Neural cell (in vitro differentiated cells): ENCODE results near the gene WDR81.

Experiments used
- EP300 ChIP-seq: fragments of 450-650 bp; conservative IDR thresholded peaks from 2 replicates; pipeline ENCODE4 v1.6.1; 2014; ENCODE audit warnings: antibody characterized with exemption, mild to moderate bottlenecking, moderate library complexity; ENCODE audit not compliant: poor library complexity, severe bottlenecking
- POLR2AphosphoS5 ChIP-seq: IDR thresholded peaks from 2 replicates; pipeline ENCODE4 v1.6.1; 2012
- RAD21 ChIP-seq: fragments of 450-650 bp; conservative IDR thresholded peaks from 2 replicates; pipeline ENCODE4 v1.6.1; 2014; ENCODE audit warnings: antibody characterized with exemption, mild to moderate bottlenecking, moderate library complexity
- TF ChIP-seq, protein P1 (sequence below): IDR thresholded peaks from 2 replicates; pipeline ENCODE4 v1.6.1; 2012; ENCODE audit warnings: borderline replicate concordance
- TF ChIP-seq, protein P2 (sequence below): fragments of 450-650 bp; IDR thresholded peaks from 2 replicates; pipeline ENCODE4 v1.5.1; 2014; ENCODE audit warnings: antibody characterized with exemption, mild to moderate bottlenecking, moderate library complexity; ENCODE audit not compliant: poor library complexity, severe bottlenecking

DNA sequence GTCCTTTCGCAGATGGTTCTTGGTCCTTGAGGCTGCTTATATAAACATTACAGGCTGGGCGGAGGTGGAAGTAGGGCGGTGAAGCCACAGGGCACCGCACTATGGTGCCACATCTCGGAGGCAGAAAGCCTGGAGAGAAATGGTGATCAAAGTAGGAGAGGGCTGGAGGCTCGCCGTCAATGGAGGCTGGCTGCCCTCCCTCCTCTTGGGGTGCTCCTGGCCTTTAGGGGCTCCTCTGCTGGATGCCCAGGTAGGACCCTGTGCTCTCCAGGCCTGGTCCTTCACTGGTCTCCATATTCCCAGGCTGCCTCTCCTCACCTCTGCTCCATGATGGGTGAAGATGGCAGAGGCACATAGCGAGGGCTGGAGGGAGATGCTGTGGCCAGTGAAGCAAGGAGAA lies 12.2 kb upstream of the WDR81 start:
- TF ChIP-seq, protein P1, sequence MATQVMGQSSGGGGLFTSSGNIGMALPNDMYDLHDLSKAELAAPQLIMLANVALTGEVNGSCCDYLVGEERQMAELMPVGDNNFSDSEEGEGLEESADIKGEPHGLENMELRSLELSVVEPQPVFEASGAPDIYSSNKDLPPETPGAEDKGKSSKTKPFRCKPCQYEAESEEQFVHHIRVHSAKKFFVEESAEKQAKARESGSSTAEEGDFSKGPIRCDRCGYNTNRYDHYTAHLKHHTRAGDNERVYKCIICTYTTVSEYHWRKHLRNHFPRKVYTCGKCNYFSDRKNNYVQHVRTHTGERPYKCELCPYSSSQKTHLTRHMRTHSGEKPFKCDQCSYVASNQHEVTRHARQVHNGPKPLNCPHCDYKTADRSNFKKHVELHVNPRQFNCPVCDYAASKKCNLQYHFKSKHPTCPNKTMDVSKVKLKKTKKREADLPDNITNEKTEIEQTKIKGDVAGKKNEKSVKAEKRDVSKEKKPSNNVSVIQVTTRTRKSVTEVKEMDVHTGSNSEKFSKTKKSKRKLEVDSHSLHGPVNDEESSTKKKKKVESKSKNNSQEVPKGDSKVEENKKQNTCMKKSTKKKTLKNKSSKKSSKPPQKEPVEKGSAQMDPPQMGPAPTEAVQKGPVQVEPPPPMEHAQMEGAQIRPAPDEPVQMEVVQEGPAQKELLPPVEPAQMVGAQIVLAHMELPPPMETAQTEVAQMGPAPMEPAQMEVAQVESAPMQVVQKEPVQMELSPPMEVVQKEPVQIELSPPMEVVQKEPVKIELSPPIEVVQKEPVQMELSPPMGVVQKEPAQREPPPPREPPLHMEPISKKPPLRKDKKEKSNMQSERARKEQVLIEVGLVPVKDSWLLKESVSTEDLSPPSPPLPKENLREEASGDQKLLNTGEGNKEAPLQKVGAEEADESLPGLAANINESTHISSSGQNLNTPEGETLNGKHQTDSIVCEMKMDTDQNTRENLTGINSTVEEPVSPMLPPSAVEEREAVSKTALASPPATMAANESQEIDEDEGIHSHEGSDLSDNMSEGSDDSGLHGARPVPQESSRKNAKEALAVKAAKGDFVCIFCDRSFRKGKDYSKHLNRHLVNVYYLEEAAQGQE, result no peak
- TF ChIP-seq POLR2AphosphoS5 (no peak), EP300 (no peak), RAD21 (no peak)
- TF ChIP-seq, protein P2, sequence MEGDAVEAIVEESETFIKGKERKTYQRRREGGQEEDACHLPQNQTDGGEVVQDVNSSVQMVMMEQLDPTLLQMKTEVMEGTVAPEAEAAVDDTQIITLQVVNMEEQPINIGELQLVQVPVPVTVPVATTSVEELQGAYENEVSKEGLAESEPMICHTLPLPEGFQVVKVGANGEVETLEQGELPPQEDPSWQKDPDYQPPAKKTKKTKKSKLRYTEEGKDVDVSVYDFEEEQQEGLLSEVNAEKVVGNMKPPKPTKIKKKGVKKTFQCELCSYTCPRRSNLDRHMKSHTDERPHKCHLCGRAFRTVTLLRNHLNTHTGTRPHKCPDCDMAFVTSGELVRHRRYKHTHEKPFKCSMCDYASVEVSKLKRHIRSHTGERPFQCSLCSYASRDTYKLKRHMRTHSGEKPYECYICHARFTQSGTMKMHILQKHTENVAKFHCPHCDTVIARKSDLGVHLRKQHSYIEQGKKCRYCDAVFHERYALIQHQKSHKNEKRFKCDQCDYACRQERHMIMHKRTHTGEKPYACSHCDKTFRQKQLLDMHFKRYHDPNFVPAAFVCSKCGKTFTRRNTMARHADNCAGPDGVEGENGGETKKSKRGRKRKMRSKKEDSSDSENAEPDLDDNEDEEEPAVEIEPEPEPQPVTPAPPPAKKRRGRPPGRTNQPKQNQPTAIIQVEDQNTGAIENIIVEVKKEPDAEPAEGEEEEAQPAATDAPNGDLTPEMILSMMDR, result no peak
